Measurements from ENCODE around the gene TRPC4.
A peak's percentile ranks its signal among the peaks of the same experiment; 100 is the strongest.

TRPC4 gene

GRCh38 chr13:37835392-37835791 lies 34.2 kb downstream of the TRPC4 start:
- no peaks in the 10 kb centered on the region for H4K20me1 ChIP-seq (ENCODE audit: low read depth, low read length)
- peaks cover 3% of the 10 kb centered on the region; the same call in 1 of the 2 replicates for H3K9me3 ChIP-seq (ENCODE audit: insufficient read depth, low read length)
- H3K9ac ChIP-seq (ENCODE audit: low read length), result no peak overlapping the region
- no peaks in the 10 kb centered on the region for H3K9me2 ChIP-seq (replicated peaks; ENCODE audit: insufficient read depth, low read length)
- no peak overlapping the region for H3K4me3 ChIP-seq (ENCODE audit: insufficient read depth, low read length, poor library complexity, severe bottlenecking)
- H3K79me2 ChIP-seq (ENCODE audit: insufficient read depth, low read length), result no peaks in the 10 kb centered on the region
- peak overlapping the region; percentile 67 for H3K4me2 ChIP-seq (ENCODE audit: low read depth, low read length, poor library complexity, severe bottlenecking)
- H3K27ac ChIP-seq (ENCODE audit: low read depth, low read length), result peak overlapping the region; percentile 92
- H3K27me3 ChIP-seq (ENCODE audit: low read length), result no peaks in the 10 kb centered on the region
- peak overlapping the region; percentile 7 for H2AFZ ChIP-seq (ENCODE audit: low read depth, low read length, severe bottlenecking)
- no peak for TF ChIP-seq CTCF (IDR thresholded peaks at IDR 0.05; ENCODE audit: insufficient read depth, low read length, poor library complexity, severe bottlenecking)
- TF ChIP-seq EZH2phosphoT487 (conservative IDR thresholded peaks at IDR 0.05; ENCODE audit: low read length), result no peak
- H3F3A ChIP-seq (ENCODE audit: insufficient read depth), result peaks cover 21% of the 10 kb centered on the region
- H3K36me3 ChIP-seq (ENCODE audit: low read length), result no peaks in the 10 kb centered on the region; the same call in 1 of the 2 replicates

DNA sequence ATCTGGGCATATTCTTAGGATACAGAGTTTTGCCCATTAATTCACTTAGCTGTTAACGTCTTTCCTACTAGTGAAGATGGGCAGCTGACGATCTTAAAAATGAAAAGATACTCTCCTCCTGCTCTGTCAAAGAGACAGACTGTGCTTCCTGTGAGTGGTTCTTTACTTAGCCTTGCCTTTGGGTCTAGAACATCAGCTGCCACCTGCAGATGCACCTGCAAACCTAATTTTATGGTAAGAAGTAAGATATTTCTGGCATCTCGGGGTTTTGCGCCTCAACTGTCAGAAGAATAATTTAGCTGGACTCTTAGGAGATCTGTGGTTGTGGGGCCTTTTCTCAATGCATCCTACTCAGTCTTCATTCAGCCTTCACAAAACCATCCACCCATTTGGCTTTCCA lies 36.2 kb downstream of the TRPC4 start:
- TF ChIP-seq EZH2phosphoT487 (conservative IDR thresholded peaks at IDR 0.05; ENCODE audit: low read length), result no peak
- TF ChIP-seq CTCF (IDR thresholded peaks at IDR 0.05; ENCODE audit: insufficient read depth, low read length, poor library complexity, severe bottlenecking), result no peak
- peak overlapping the region; percentile 67 for H3K4me2 ChIP-seq (ENCODE audit: low read depth, low read length, poor library complexity, severe bottlenecking)

GRCh38 chr13:37816276-37816675 lies 53.3 kb downstream of the TRPC4 start:
- no peaks in the 10 kb centered on the region for H3K27me3 ChIP-seq (ENCODE audit: low read length)
- no peaks in the 10 kb centered on the region for H3K9me2 ChIP-seq (replicated peaks; ENCODE audit: insufficient read depth, low read length)
- no peaks in the 10 kb centered on the region for H3K79me2 ChIP-seq (ENCODE audit: insufficient read depth, low read length)
- TF ChIP-seq EZH2phosphoT487 (conservative IDR thresholded peaks at IDR 0.05; ENCODE audit: low read length) (no peak), CTCF (IDR thresholded peaks at IDR 0.05; ENCODE audit: insufficient read depth, low read length, poor library complexity, severe bottlenecking) (no peak)
- H4K20me1 ChIP-seq (ENCODE audit: low read depth, low read length), result no peaks in the 10 kb centered on the region
- H3K36me3 ChIP-seq (ENCODE audit: low read length), result peaks cover 4% of the 10 kb centered on the region; the same call in 1 of the 2 replicates
- H2AFZ ChIP-seq (ENCODE audit: low read depth, low read length, severe bottlenecking), result no peak overlapping the region
- no peak overlapping the region for H3K4me3 ChIP-seq (ENCODE audit: insufficient read depth, low read length, poor library complexity, severe bottlenecking)
- H3K27ac ChIP-seq (ENCODE audit: low read depth, low read length), result no peak overlapping the region
- no peak overlapping the region for H3K4me2 ChIP-seq (ENCODE audit: low read depth, low read length, poor library complexity, severe bottlenecking)
- H3K9me3 ChIP-seq (ENCODE audit: insufficient read depth, low read length), result peaks cover 22% of the 10 kb centered on the region; the same call in 1 of the 2 replicates
- H3F3A ChIP-seq (ENCODE audit: insufficient read depth), result no peaks in the 10 kb centered on the region
- H3K9ac ChIP-seq (ENCODE audit: low read length), result no peak overlapping the region

More for the DNA sequence above, 36.2 kb downstream of the TRPC4 start:
- peak overlapping the region; percentile 12 for H3K4me3 ChIP-seq (ENCODE audit: insufficient read depth, low read length, poor library complexity, severe bottlenecking)
- H3K27me3 ChIP-seq (ENCODE audit: low read length), result no peaks in the 10 kb centered on the region
- H3K27ac ChIP-seq (ENCODE audit: low read depth, low read length), result peak overlapping the region; percentile 92
- no peaks in the 10 kb centered on the region for H3K9me2 ChIP-seq (replicated peaks; ENCODE audit: insufficient read depth, low read length)
- peaks cover 21% of the 10 kb centered on the region for H3F3A ChIP-seq (ENCODE audit: insufficient read depth)
- peak overlapping the region; percentile 35 for H3K9ac ChIP-seq (ENCODE audit: low read length)
- H3K9me3 ChIP-seq (ENCODE audit: insufficient read depth, low read length), result peaks cover 3% of the 10 kb centered on the region; the same call in 1 of the 2 replicates
- no peaks in the 10 kb centered on the region for H3K79me2 ChIP-seq (ENCODE audit: insufficient read depth, low read length)
- H4K20me1 ChIP-seq (ENCODE audit: low read depth, low read length), result no peaks in the 10 kb centered on the region
- H2AFZ ChIP-seq (ENCODE audit: low read depth, low read length, severe bottlenecking), result peak overlapping the region; percentile 12
- H3K36me3 ChIP-seq (ENCODE audit: low read length), result no peaks in the 10 kb centered on the region; the same call in 1 of the 2 replicates
